Left cardiac atrium (tissue), 4 donors: ENCODE results near the gene PCNX2. TPM values are rescaled to one million over a fixed set of nuclear protein-coding genes. Genes with fewer than 3 reads are reported as not detected.
A peak's percentile ranks its signal among the peaks of the same experiment; 100 is the strongest.

Source experiments
- ATAC-seq, 2 donors: fragments of 200-7000 bp; cut with Tn5 transposase; one replicate each; pipeline ENCODE4 v1.9.1; 2020; ENCODE audit warnings: mild to moderate bottlenecking in 2 of 2, moderate library complexity in 2 of 2
- DNase-seq: peaks from one replicate; pipeline ENCODE4 v3.0.0-alpha.2; 2020
- intact Hi-C, 2 donors: fragments of 100-400 bp; cut with DNase I; formaldehyde crosslinking; loops; one replicate each; pipeline versions ENCODE4 v1.14.1 to v1.15.1; 2022 to 2023
- total RNA-seq, 2 donors: library from RNA; stranded (reverse); fragmentation: NEBNext Ultra II Directional; extraction: Animal tissue kit (Norgen Biotek cat#: 25700); gene quantifications; one replicate each; pipeline ENCODE4 v1.2.1, GENCODE V29; 2021
- donor health status: DM: no; HTN: yes; CAD: no.
- donor health status: DM: no; HTN: yes; CAD: no; lungs with severe emphysema.
- donor health status: DM: yes; HTN: yes; CAD: no.
- donor health status: Dilated cardiomyopathy.

The PCNX2 gene
- total RNA-seq, 2 donors from 2014 or later = 3.2 to 4.2 TPM

DNA sequence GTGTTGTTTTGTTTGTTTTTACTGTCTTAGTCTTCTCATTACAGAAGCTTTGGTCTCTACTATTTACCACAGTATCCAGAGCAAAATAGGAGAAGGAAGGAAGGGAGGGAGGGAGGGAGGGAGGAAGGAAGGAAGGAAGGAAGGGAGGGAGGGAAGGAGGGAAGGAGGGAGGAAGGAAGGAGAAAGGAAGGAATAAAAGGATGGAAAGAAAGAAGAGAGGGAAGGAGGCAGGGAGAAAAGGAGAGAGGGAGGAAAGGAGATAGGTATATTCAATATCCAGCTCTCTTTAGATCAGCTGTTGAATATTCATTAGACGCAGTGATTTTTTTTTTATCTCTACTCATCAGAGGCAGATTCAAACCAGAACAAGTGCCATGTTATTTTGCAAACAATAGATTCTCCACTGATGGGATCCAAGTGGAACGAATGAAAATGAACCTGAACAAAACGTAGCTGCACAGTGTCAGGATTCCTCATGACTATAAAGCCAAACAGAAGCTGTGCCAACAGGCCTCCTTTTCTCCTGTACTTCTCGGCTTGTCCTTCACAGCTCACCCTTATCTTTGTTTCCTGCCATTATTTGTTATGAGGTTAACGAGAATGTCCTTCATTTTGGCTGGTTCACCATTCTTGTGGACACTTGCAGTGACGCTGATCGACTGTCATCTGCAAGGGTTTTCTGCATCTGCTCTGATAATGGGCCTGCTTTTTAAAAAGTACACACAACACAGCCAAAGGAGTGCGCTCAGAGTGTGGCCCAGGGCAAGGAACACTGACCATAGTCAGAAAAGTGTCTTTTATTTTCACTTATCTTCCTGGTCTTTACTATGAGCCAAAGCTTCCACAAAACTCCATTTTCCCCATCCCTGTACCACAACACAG is 352.9 kb downstream of the PCNX2 start:
- ATAC-seq (peak; percentile 15 to 75), DNase-seq (no peak)
- intact Hi-C loops = no loop called here

DNA sequence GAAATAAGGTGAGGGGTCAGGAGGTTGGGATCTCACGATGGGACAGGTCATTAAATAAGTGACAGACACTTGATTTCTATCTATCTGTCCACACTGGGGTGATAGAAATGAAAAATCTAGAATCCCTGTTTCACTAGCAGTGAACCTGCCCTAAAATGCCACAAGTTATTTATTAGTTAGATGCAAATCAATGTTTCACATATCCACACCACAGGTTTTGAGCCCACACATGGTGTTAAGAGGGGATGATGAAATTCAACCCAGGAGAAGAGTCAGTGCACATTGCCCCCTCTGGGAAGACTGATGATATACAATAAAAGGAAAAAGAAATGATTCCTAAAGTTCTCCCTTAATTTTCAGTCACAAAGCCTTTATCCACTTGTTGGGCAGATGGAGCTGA is 355.3 kb downstream of the PCNX2 start:
- ATAC-seq = no peak
- intact Hi-C loops = no loop called here
- no peak for DNase-seq

DNA sequence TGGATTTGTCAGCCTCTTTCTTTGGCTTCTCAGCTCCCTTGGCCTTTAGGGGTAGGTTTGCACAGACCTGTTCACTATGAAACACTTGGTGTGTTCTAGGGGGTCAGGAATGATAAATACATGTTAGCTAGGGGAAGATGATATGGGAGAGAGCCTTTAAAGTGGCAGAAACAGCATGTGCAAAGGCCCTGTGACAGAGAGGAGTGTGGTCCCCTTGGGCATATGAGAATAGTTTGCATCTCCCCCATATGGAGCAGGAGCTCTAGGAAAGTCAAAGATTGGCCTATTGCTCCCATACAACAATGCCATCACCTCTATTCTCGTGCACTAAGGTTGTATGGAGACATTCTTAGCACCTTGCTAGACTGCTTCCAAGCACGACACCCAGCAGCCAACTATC is 355.8 kb downstream of the PCNX2 start:
- no peak for DNase-seq
- ATAC-seq = no peak
- intact Hi-C loops = no loop called here

DNA sequence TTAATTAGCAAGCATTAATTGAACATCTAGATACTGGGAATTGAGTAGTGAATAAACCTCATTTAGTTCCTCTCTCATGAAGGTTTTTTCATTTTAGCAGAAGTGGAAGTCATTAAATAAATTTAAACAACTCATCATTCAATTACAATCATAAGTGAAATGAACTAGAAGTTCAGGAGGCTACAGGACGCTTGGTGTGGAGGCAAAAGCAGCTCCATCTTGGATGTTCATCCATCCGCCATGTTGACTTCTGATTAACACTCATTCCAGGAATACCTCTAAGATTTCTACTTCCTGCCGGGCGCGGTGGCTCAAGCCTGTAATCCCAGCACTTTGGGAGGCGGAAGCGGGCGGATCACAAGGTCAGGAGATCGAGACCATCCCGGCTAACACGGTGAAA is 356.6 kb downstream of the PCNX2 start:
- DNase-seq (no peak), ATAC-seq (no peak)
- intact Hi-C loops = no loop called here

DNA sequence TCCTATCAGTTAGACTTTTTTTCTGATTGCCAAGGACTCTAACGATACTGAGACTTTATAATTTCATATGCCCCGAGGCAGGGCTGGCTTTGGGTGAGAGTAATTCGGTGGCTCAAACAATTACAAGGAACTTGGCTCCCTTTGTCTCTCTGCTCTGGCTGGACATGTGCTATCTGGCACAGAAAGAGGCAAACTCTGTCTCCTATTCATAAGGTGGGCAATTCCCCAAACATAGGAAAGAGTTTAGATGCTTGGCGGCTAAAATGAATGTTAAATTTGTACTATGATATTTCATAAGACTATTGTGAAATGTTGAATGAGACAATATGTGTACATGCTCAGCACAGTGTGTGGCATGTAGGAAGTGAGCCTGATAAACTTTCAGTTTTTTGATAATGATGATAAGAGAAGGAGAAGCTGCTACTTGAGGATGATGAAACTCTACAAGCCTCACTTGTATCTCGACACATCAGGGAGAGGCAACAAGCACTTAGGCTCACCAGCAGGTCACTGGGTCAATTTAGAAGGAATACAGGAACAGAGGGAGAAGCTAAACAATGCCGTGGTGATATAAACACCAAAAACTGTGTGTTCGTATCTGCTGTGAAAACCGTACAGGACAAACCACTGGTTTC is 357.7 kb downstream of the PCNX2 start:
- intact Hi-C loops = no loop called here
- no peak for ATAC-seq
- DNase-seq = no peak

DNA sequence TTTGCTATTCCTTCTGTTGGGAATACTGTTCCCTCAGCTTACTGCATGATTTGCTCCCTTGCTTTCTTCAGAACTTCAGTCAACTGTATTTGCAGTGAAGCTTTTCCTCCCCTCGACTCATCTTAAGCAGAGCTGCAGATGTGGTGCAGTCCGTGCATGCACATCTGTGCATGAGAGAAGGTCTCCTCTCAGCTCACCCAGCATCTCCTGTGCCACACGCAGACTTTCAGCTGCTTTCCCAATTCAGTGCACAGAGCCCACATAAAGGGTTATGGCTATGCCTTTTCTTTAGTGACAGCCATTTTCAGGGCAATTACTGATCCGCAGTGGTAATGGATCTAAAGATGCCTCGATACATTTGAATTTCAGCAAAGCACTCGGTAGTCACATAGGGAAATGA is 358.6 kb downstream of the PCNX2 start:
- intact Hi-C loops = no loop called here
- ATAC-seq (no peak), DNase-seq (no peak)

Other genes with a start within 250 kb of the PCNX2 start
- gene MAP3K21, start 32.0 kb upstream of the PCNX2 start, total RNA-seq = under 1 TPM; 0.62 to 0.63 TPM